Fibroblast of lung (primary cell): ENCODE measurements around the gene DLG2.

Source experiments
- EZH2 ChIP-seq: IDR thresholded peaks from 2 replicates; pipeline ENCODE4 v1.5.1; 2012; ENCODE audit warnings: low read length, control low read depth, mild to moderate bottlenecking; ENCODE audit errors: missing control alignments
- TF ChIP-seq, protein P1 (sequence below), 2 donors: IDR thresholded peaks in 1 of 2; conservative IDR thresholded peaks in 1 of 2; 1 replicate in 1 of 2; 2 replicates in 1 of 2; pipeline ENCODE4 v1.5.1; 2011 to 2012; ENCODE audit warnings: low read length in 2 of 2, control low read depth in 1 of 2, inconsistent platforms in 1 of 2, low read depth in 1 of 2, mild to moderate bottlenecking in 1 of 2

DNA sequence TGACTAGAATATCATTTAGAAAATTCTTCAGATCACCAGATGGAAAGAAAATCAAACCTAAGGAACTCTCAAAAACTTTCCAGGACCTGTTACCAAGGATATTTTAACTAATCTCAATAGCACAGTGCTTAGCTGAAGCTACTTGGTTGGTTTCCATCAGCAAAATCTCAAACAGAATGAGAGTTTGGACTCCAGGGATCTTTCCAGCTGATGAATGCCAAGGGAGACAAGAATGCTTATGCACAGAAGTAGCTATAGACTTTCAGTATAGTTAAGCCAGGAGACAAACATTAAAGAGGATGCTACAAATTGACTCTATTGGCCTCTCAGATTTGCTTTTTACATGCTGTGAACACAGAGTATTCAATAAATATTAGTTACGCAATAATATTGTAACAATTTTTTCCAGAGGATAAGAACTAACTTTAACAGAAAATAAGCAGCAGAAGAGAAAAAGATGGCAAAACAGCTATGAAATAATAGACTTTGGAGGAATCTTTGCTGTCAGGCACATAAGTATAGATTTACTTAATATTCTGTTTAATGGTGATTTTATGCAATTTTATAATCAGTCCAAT lies 331.4 kb downstream of the DLG2 start:
- TF ChIP-seq EZH2, result no peak
- TF ChIP-seq, protein P1, sequence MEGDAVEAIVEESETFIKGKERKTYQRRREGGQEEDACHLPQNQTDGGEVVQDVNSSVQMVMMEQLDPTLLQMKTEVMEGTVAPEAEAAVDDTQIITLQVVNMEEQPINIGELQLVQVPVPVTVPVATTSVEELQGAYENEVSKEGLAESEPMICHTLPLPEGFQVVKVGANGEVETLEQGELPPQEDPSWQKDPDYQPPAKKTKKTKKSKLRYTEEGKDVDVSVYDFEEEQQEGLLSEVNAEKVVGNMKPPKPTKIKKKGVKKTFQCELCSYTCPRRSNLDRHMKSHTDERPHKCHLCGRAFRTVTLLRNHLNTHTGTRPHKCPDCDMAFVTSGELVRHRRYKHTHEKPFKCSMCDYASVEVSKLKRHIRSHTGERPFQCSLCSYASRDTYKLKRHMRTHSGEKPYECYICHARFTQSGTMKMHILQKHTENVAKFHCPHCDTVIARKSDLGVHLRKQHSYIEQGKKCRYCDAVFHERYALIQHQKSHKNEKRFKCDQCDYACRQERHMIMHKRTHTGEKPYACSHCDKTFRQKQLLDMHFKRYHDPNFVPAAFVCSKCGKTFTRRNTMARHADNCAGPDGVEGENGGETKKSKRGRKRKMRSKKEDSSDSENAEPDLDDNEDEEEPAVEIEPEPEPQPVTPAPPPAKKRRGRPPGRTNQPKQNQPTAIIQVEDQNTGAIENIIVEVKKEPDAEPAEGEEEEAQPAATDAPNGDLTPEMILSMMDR (conservative IDR thresholded peaks at IDR 0.05 in 1 of 2, IDR thresholded peaks at IDR 0.05 in 1 of 2; ENCODE audit: low read depth in 1 of 2, low read length in 2 of 2), result no peak
